ENCODE results near the gene OPRL1.
"Not testable (repeated sequence)": the region's sequence is repeated elsewhere in the genome, so short reads cannot be mapped to it uniquely, and the experiment has no call there.

The OPRL1 gene

GRCh38 chr20:64122927-64123326 lies 43.0 kb downstream of the OPRL1 start:
- DNase-seq: not testable (repeated sequence)

GRCh38 chr20:64123517-64123916 lies 43.6 kb downstream of the OPRL1 start:
- DNase-seq: not testable (repeated sequence)

GRCh38 chr20:64129146-64129782 lies 49.4 kb downstream of the OPRL1 start:
- DNase-seq: no peak

- DNase-seq: no peak
Observed at GRCh38 chr20:64130271-64130670, 50.4 kb downstream of the OPRL1 start.

- no peak for DNase-seq
Observed at GRCh38 chr20:64130876-64131275, 51.0 kb downstream of the OPRL1 start.

- no peak for DNase-seq
Observed at GRCh38 chr20:64131406-64131805, 51.5 kb downstream of the OPRL1 start.

GRCh38 chr20:64133951-64134407 lies 54.1 kb downstream of the OPRL1 start:
- peak; percentile 22 for DNase-seq

GRCh38 chr20:64134744-64135143 lies 54.9 kb downstream of the OPRL1 start:
- DNase-seq: not testable (repeated sequence)

- no peak for DNase-seq
Observed at GRCh38 chr20:64136004-64136710, 56.3 kb downstream of the OPRL1 start.

- DNase-seq: no peak
Observed at GRCh38 chr20:64137598-64138031, 57.7 kb downstream of the OPRL1 start.

GRCh38 chr20:64138276-64138815 lies 58.5 kb downstream of the OPRL1 start:
- DNase-seq: no peak

GRCh38 chr20:64139199-64140060 lies 59.5 kb downstream of the OPRL1 start:
- no peak for DNase-seq

GRCh38 chr20:64140061-64140931 lies 60.4 kb downstream of the OPRL1 start:
- no peak for DNase-seq

GRCh38 chr20:64140956-64141355 lies 61.1 kb downstream of the OPRL1 start:
- DNase-seq: no peak

GRCh38 chr20:64142590-64142989 lies 62.7 kb downstream of the OPRL1 start:
- peak; percentile 51 for DNase-seq

- no peak for DNase-seq
Observed at GRCh38 chr20:64143018-64143801, 63.3 kb downstream of the OPRL1 start.

- DNase-seq: no peak
Observed at GRCh38 chr20:64144144-64144912, 64.4 kb downstream of the OPRL1 start.

- no peak for DNase-seq
Observed at GRCh38 chr20:64145458-64146300, 65.8 kb downstream of the OPRL1 start.

- peak; percentile 86 for DNase-seq
Observed at GRCh38 chr20:64146301-64146935, 66.5 kb downstream of the OPRL1 start.
